NCI-H2227 (cell line): ENCODE measurements around the gene FXYD1.
"Not testable (repeated sequence)": the region's sequence is repeated elsewhere in the genome, so short reads cannot be mapped to it uniquely, and the experiment has no call there.

Experiments used
- DNase-seq: peaks from one replicate; lab custom pipeline; 2025; ENCODE audit not compliant: unreplicated experiment; lab: John Stamatoyannopoulos, UW

The FXYD1 gene

DNA sequence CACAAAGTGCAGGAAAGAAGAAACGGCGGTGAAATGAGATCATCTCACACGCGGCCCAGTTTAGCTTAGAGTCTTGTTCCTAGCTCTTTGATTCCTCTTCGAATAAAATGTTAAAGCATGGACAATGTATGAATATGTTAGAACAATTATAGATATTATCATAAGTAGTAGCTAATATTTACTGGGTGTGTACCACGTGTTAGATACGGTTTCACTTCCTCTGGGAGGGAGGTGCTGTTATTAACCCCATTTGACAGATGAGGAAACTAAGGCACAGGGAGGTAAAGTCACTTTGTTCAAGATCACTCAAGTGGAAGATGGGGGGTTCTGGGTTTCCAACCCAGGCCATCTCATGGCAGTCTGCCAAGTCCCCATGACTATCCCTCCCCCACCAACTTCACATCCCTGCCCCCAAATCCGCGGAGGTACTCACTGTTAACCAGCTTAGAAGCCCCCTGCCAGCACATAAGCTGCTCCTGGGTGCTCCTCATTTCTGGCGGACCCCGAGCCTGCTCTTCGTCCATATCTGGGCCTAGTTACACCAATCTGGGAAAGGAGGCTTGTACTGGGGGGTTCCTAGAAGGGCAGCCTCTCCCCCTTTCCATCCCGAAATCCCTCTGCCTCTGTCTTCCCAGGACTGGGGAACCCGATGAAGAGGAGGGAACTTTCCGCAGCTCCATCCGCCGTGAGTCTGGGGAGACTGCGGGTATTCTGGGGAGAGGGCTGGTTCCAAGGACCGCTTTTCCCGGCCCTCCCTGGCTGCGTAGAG is 3.4 kb downstream of the FXYD1 start:
- DNase-seq = peak; percentile 83

DNA sequence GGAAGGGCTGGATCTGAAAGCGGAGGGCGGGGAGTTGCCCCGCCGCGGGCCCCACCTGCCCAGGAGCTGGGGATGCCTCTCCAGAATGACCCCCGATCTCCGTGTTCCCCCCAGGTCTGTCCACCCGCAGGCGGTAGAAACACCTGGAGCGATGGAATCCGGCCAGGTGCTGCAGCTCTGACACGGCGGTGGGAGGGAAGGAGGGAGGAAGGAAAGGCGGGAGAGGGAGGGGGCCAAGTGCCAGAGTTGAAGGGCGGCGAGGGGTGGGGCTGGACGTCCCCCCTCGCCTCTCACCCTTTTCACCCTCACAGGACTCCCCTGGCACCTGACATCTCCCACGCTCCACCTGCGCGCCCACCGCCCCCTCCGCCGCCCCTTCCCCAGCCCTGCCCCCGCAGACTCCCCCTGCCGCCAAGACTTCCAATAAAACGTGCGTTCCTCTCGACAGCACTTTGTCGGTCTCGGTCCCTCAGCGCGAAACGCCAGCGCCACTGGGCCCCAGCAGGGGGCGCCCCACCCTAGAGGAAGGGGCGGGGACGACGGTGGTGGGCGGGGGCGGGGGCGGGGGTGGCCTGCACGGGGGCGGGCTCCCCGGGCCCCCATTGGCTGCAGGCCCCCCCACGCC is 4.1 kb downstream of the FXYD1 start:
- DNase-seq = peak; percentile 98

DNA sequence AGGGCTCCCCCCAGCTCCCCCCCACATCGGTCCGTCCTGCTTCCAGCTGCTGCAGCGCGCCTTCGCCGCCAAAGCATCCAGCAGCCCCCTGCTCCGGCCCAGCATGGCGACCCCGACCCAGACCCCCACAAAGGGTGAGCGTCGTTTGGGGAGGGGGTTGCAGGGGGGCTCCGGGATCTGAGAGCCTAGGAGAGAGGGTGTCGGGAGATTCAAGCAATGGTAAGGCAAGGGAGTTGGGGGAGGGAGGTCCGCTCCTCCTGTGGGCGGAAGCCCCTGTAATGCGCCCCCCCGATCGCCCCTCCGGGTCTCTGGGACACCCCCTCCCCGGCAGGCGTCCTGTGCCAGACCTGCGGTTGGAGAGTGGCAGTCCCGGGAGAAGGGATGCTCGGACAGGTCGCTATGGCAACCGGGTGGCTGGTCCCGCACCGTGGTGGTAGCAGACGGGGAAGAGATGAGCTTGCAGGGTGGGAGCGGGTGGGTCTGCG is 4.6 kb downstream of the FXYD1 start, which contains the start of gene FXYD7:
Gene FXYD7, plus strand, starts transcription at position 25 of the 485 bp plus-strand sequence. Its CDS starts 79 bp downstream, at position 104.
- DNase-seq = peak; percentile 88

DNA sequence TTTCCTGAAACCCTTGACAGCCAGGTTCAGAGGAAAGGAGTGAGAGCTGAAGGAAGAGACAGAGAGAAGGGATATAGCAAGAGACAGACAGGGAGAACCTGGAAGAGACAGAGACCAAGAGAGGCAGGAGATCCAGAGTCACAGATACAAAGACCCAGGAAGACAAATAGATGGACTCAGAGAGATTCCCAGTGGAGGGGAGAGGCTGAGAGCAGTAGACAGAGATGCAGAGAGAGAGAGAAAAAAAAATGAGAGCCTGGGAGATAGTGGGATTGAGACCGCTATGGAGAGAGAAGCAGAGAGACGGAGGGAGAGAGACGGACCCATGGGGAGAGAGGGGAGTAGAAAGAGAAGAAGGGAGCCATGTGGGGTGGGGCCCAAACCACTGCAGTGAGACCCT is 5.2 kb downstream of the FXYD1 start:
- DNase-seq = peak; percentile 69

DNA sequence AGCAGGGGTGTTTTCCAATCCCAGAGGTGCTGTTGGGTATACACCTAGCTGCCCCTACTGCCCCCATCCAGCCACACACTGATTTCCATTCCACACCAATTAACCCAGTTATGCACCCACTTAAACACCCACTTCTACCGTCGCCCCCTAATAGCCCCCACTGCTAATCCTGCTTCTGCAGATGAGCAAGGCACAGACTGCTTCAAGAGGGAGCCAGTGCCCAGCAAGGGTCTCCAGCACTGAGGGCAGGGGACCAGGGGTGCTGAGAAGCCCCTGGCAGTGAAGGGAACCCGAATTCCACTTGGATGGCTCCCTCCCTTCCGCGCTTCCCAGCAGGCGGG is 5.6 kb downstream of the FXYD1 start:
- no peak for DNase-seq

DNA sequence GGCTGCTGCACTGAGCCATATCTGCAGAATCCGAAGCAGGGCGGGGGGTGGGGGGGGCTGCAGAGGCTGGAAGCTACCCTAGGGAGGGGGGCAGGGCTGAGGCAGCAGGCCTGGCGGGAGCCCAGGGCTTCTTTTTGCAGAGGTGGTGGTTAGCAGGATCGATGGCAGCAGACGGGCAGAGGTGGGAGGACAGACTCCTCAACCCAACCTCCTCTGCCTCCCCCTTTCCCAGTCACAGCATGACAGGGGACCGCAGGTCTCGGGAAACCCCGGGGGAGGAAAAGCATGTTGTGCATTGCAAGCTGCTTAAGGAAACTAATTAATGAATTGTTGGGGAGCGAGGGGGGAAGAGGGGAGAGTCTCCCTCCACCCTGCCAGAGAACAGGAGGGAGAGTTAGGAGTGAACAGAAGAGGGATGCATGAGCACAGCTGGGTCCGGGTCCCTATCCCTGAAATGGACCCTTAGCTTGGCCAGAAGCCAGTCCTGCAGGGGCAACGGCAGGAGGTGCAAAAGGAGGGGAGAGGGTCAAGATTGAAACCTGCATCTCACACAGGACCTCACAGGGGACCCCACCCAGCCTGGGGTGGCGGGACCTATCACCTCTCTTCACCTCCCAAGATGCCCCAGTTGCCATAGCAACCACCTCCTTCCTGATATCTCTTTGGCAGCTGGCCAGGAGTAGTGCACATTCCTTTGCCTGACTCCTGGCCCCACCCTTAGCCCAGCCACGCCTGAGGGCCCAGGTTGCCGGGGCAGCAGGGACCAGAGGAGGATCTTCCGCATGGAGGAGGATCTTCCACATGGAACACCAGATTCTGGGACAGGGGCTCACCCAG is 6.2 kb downstream of the FXYD1 start:
- DNase-seq = peak; percentile 91

DNA sequence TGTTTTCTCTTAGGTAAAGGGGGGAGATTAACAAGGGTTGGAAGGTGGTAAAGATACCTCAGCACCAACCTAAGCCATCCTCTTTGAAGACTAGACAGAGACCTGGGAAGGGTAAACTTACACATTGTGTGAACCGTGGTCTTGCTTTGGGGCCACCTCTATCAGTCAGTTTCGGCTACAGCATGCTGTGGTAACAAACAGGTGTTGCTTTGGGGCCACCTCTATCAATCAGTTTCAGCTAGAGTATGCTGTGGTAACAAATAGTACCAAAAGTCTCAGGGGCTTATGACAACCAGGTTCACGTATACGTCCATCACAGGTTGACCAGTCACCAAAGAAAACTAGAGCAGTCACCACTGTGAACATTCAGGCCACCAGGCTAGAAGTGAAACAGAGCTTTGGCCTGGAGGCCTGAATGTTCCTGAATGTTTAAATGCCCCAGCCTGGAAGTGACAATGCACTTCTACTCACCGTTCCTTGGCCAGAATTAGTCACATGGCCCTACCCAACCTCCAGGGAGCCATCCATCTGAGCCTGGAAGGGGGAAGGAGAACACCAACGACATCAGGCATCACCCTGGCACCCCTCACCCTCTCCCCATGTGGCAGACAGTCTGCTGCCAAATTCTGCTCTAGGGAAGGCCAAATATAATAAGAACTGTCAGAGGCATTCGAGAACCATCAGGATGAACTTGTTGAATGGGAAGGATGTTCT is 8.3 kb downstream of the FXYD1 start:
- no peak for DNase-seq

DNA sequence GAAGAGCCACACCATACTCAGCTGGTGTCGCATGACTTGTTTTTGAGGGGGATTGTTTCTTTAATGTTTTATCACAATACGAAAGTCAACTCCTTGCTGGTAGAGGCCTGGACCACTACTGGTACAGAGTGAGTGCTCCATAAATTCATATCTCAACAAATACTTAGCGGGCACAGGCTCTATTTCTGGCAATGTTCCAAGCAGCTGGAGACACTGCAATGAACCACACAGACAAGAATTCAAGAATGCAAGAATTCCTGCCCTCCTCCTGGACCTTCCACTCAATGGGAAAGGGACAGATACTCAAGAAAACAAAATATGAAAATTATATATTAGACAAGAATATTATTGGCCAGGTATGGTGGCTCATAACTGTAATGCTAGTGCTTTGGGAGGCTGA is 10.8 kb downstream of the FXYD1 start:
- no peak for DNase-seq

DNA sequence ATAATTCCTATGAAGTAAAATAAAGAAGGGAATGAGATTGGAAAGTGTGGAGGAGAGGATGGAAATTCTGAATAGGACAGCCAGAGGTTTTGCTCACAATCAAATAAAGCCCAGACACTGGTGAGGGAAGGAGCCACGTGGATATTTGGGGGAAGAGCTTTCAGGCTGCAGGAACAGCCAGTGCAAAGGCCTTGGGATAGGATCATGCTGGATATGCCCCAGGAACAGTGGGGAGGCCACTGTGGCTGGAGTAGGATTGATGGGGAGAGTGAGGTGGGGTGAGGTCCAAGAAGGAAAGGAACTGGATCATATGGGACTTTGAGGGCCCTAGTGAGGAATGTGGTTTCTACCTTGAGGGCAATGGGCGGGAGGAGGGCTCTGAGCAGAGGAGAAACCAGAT is 11.8 kb downstream of the FXYD1 start:
- no peak for DNase-seq

DNA sequence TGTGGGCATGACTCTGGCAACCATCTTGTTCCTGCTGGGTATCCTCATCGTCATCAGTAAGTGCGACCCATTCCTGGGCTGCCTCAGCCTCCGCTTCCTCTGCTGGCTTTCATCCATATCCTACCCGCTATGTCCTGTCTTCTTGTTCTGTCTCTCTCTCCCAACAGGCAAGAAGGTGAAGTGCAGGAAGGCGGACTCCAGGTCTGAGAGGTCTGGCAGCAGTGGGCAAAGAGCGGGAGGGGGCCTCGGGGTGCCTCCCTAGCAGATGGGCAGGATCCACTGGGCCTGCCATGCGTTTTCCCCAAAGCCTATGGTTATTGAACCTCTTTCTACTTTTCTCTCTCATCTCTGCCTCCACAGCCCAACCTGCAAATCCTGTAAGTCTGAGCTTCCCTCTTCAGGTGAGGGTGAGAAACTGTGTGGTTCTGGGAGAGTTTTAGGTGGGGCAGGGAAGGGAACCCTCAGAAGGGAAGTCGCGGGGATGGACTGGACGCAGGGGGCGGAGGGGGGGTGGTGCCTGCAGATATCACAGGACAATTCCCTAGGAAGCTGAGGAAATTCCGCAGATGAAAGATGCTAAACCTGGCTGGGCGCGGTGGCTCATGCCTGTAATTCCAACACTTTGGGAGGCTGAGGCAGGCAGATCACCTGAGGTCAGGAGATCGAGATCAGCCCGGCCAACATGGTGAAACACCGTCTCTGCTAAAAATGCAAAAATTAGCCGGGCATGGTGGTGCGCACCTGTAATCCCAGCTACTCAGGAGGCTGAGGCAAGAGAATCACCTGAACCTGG is 12.8 kb downstream of the FXYD1 start:
- peak; percentile 57 for DNase-seq

DNA sequence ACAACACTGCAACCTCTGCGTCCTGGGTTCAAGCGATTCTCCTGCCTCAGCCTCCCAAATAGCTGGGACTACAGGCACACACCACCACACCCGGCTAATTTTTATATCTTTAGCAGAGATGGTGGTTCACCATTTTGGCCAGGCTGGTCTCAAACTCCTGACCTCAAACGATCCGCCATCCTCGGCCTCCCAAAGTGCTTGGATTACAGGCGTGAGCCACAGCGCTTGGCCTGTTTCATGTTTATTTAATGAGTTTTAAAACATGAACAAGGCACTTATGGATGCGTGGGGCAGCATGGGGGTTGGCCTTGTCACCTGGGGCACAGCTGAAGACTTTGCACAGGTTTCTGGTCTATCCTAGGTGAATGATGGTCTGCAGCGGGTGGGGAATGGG is 14.5 kb downstream of the FXYD1 start:
- not testable (repeated sequence) for DNase-seq

DNA sequence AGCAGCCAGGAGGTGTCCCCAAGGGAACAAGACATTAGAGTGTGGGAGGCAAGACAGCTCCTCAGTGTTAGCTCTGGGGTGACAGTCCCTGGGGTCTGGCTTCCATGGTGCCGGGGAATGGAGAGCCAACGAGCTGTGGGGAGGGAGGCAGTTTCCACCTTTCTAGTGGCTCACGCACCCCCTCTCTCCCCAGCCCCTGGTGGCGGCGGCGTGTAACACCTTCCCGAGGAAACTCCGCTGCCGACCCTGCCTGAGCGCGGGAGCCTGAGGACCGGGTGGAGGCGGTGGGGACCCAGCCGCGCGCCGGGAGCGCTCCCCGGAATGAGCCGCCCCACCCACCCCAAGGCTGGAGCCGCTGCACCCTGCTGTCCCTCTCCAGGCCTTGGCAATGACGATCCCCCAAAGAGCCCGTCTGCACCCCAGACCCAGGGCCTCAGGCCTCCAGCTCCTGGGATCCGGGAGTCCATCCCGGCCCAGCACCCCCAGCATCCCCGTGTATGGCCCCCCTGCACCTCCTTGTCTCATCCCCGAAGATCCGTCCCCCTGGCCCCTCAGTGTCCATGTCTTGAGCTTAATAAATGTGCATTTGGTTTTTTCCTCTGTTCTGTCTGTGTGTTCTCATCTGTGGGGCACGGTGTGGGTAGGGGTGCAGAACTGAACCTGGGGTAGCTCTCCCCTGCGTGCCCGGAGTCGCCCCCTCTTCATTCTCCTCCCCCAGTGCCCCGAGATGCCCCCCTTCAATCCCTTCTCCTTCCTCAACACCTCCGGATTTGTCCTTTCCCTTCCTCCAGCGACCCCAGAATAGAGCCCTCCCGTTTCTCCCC is 15.3 kb downstream of the FXYD1 start:
- peak; percentile 95 for DNase-seq

DNA sequence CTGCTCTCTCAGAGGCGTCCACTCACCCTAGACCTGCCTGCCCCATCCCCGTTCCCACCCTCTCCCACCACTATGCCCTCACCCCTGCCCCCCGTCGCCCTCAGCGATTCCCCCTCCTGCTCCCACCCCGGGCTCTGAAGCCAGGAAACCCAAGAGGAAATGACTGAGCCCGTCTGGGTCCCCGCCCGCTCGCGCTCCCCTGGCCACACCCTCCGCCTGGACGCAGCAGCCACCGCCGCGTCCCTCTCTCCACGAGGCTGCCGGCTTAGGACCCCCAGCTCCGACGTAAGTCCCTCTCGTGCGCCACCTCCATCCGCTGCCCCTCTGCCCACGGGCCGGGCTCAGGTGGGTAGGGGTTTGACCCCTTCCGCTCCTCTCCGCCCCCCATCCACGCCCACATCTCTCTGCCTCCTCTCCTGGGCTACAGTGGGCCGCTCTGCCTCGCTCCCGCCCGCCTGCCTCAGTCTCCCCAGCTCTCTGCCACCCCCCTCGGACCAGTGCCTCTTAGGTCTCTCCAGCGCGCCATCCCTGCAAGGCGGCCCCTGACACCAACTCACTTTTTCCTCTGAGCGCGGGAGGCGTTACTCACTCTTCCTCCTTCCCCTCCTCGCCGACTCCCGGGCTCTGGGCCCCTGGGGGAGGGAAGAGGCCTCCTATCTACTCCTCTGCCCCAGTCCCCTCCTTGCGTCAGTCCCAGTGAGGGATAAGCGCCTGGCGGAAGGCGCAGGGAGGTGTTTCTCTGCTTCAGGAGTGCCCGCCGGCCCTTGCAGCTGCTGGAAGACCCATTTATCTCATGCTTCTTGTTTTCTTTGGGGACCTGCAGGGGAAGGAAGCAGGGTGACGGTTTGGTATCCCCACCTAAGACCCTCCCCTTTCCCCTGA is 16.1 kb downstream of the FXYD1 start, which contains the start of gene FXYD5:
Gene FXYD5, plus strand, starts transcription at position 211 of the 882 bp plus-strand sequence. CDS start 816 bp downstream, outside the sequence.
- peak; percentile 89 for DNase-seq

DNA sequence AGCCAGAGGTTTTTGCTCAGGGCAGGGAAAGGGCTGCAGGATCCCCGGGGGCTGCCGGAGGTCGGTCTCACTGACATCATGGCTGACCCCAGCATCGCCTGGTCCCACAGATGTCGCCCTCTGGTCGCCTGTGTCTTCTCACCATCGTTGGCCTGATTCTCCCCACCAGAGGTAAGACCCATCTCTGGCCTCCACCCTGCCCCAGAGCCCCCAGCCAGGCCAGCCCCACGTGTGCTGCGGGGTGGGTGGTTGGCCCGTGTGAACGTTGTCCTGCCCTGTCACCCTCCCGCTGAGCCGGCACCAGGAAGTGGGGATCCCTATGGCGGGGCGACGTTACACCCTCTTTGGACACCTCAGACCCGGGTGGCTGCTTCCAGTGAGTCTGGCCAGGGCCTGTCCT is 16.8 kb downstream of the FXYD1 start:
- no peak for DNase-seq

DNA sequence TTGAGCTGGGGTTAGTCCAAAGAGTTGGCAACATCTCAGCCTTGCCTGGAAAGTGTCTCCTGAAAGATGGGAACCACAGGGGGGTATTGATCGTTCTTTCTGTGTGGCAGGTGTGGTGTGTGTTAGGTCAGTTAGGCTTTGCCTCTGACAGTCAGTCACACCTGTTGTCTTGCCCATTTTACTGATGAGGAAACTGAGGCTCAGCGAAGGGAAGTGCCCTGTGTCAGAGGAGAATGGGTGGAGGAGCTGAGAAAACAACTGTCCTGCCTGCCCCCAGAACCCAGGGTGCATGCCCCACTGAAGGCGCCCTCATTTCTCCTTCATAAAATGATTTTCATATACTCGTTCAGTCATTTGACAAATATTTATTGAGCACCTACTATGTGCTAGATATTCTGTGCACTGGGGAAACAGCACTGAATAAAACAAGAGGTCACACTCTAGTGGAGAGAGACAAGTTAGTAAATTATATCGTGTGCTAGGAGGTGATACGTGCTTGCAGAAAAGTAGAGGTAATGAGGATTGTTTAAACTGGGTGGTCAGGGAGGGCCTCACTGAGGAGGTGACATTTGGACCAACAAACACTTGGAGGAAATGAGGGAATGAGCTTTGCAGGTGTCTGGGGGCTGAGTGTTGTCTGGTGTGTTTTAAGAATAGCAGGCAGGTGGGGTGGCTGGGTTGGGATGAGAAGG is 17.5 kb downstream of the FXYD1 start:
- no peak for DNase-seq

DNA sequence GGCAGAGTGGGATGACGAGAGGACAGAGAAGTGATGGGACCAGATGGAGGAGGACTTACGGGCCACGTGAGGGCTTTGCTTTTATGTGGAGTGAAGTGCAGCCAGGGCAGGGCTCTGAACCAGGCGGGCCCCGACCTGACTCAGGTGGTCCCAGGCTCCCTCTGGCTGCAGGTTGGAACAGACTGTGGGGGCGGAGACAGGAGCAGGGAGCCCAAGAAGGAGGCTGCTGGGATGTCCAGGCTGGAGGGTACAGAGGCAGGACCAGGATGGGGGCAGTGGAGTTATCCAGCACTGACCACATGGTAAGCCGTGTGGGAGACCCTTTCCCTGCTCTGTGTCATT is 18.0 kb downstream of the FXYD1 start:
- no peak for DNase-seq

DNA sequence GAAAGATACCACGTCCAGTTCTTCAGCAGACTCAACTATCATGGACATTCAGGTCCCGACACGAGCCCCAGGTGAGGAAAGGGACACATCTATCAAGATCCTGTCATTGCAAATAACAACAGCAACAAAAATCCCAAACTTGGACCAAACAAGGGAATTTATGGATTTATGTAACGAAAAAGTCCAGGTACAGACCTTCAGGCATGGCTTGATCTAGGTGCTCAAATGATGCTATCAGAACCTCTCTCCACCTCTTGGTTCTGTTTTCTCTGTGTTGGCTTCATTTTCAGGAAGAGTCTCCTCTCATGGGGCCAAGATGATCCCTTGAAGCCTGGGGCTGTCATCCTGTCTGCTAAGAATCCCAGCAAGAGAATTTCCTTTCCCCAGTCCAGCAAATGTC is 18.8 kb downstream of the FXYD1 start:
- DNase-seq = no peak

DNA sequence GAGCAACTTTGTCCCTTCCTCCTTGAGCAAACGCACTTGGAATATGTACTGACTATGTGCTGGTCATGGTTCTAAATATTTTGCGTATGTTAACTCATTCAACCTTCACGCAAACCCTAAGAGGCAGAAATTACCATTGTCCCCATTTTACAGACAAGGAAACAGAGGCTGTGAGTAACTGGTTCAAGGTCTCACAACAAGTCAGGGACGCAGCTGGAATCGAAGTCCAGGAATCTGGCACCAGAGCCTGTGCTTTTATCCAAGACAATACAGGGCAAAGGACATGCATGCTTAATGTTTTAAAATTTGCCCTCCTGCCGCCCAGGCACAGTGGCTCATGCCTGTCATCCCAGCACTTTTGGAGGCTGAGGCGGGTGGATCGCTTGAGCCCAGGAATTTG is 21.0 kb downstream of the FXYD1 start:
- DNase-seq = no peak
